K562 (cell line): Measurements from ENCODE around the gene KMT5B. TPM values are rescaled to one million over a fixed set of nuclear protein-coding genes. Genes with fewer than 3 reads are reported as not detected.
A peak's percentile ranks its signal among the peaks of the same experiment; 100 is the strongest.

ENCODE experiments used
- ATF6 ChIP-seq: sonication (generic); formaldehyde crosslinking; IDR thresholded peaks from 2 replicates; pipeline ENCODE4 v1.4.0; 2020; ENCODE audit warnings: mild to moderate bottlenecking, missing genetic modification reagents
- BCOR ChIP-seq: fragments of 450-650 bp; IDR thresholded peaks from 2 replicates; pipeline ENCODE4 v1.6.1; 2016
- CCNT2 ChIP-seq: IDR thresholded peaks from 2 replicates; pipeline ENCODE4 v1.6.1; 2011; ENCODE audit warnings: borderline replicate concordance, low read depth, mild to moderate bottlenecking, moderate library complexity, mixed read lengths, low read length; ENCODE audit not compliant: insufficient read length; ENCODE audit errors: extremely low read depth
- EGR1 ChIP-seq: fragments of 450-650 bp; conservative IDR thresholded peaks from 2 replicates; pipeline ENCODE4 v1.6.1; 2017; ENCODE audit warnings: mild to moderate bottlenecking
- EP400 ChIP-seq: fragments of 450-650 bp; IDR thresholded peaks from 2 replicates; pipeline ENCODE4 v1.6.1; 2017; ENCODE audit warnings: antibody characterized with exemption, mild to moderate bottlenecking, moderate library complexity
- ESRRA ChIP-seq: fragments of 450-650 bp; IDR thresholded peaks from 2 replicates; pipeline ENCODE4 v1.6.1; 2014; ENCODE audit warnings: low read depth, mild to moderate bottlenecking, moderate library complexity, borderline replicate concordance
- FOXK2 ChIP-seq, 2 experiments: fragments of 450-650 bp; IDR thresholded peaks in 1 of 2; conservative IDR thresholded peaks in 1 of 2; 2 replicates each; pipeline ENCODE4 v1.6.1; 2016; ENCODE audit warnings: low read depth in 2 of 2, mild to moderate bottlenecking in 1 of 2
- HIVEP1 ChIP-seq: fragments of 250-450 bp; sonication (Bioruptor Pico); IDR thresholded peaks from 2 replicates; pipeline ENCODE4 v1.4.0; 2020; ENCODE audit warnings: mild to moderate bottlenecking
- HMGXB4 ChIP-seq: sonication (generic); formaldehyde crosslinking; IDR thresholded peaks from 2 replicates; pipeline ENCODE4 v1.8.1; 2023; ENCODE audit warnings: mild to moderate bottlenecking, missing genetic modification reagents
- KDM1A ChIP-seq, 2 experiments: fragments of 450-650 bp; IDR thresholded peaks; 2 replicates each; pipeline ENCODE4 v1.6.1; 2016; ENCODE audit warnings: mild to moderate bottlenecking in 2 of 2
- NBN ChIP-seq: fragments of 450-650 bp; IDR thresholded peaks from 2 replicates; pipeline ENCODE4 v1.6.1; 2016; ENCODE audit warnings: low read depth, mild to moderate bottlenecking
- NONO ChIP-seq, 2 experiments: fragments of 200-400 bp in 1 of 2; fragments of 450-650 bp in 1 of 2; formaldehyde crosslinking in 1 of 2; IDR thresholded peaks; 2 replicates each; pipeline ENCODE4 v1.6.1; 2017; ENCODE audit warnings: low read depth in 2 of 2, mild to moderate bottlenecking in 2 of 2, moderate library complexity in 2 of 2, low read length in 1 of 2
- OTX1 ChIP-seq: fragments of 450-650 bp; formaldehyde crosslinking; IDR thresholded peaks from 2 replicates; pipeline ENCODE4 v1.4.0; 2022; ENCODE audit warnings: mild to moderate bottlenecking
- PCBP2 ChIP-seq: fragments of 200-400 bp; formaldehyde crosslinking; IDR thresholded peaks from 2 replicates; pipeline ENCODE4 v1.6.1; 2018; ENCODE audit warnings: low read length, low read depth, mild to moderate bottlenecking, moderate library complexity; ENCODE audit not compliant: poor library complexity, severe bottlenecking
- RBM15 ChIP-seq: fragments of 200-400 bp; formaldehyde crosslinking; IDR thresholded peaks from 2 replicates; pipeline ENCODE4 v1.6.1; 2018; ENCODE audit warnings: mild to moderate bottlenecking, low read length, moderate library complexity; ENCODE audit not compliant: insufficient read depth
- RFX7 ChIP-seq: fragments of 250-450 bp; sonication (Bioruptor Pico); IDR thresholded peaks from 2 replicates; pipeline ENCODE4 v1.5.1; 2021; ENCODE audit warnings: mild to moderate bottlenecking
- TBP ChIP-seq: optimal IDR thresholded peaks from 2 replicates; pipeline ENCODE3; 2011; ENCODE audit warnings: low read depth, low read length, improper control_type of control experiment
- TFAP4 ChIP-seq: sonication (generic); formaldehyde crosslinking; IDR thresholded peaks from 2 replicates; pipeline ENCODE4 v1.8.0; 2022; ENCODE audit warnings: missing genetic modification reagents, mild to moderate bottlenecking, moderate library complexity, borderline replicate concordance
- TSC22D4 ChIP-seq: fragments of 450-650 bp; IDR thresholded peaks from 2 replicates; pipeline ENCODE4 v1.6.1; 2016; ENCODE audit warnings: missing genetic modification characterization, missing biosample characterization, control low read depth
- ZFP36 ChIP-seq: fragments of 150-350 bp; IDR thresholded peaks from 2 replicates; pipeline ENCODE4 v1.6.1; 2018; ENCODE audit warnings: low read length, low read depth; ENCODE audit not compliant: partially characterized antibody
- ZNF280A ChIP-seq: fragments of 450-650 bp; IDR thresholded peaks from 2 replicates; pipeline ENCODE4 v1.6.1; 2018; ENCODE audit warnings: mild to moderate bottlenecking, low read depth; ENCODE audit not compliant: partially characterized antibody
- ZNF561 ChIP-seq: fragments of 450-650 bp; formaldehyde crosslinking; conservative IDR thresholded peaks from 2 replicates; pipeline ENCODE4 v1.4.0; 2020; ENCODE audit warnings: mild to moderate bottlenecking, moderate library complexity
- ZNF780A ChIP-seq: fragments of 250-450 bp; sonication (Bioruptor Pico); IDR thresholded peaks from 2 replicates; pipeline ENCODE4 v1.5.0; 2021; ENCODE audit warnings: mild to moderate bottlenecking
- polyA plus RNA-seq, 8 experiments: library from polyadenylated mRNA; depleted of rRNA in 4 of 8; stranded (reverse) in 5 of 8; unstranded in 3 of 8; fragments of >200 nt; fragmentation: Nextera tagmentation in 2 of 8; fragmentation: Illumina TruSeq in 1 of 8; extraction: Ambion mirVana in 2 of 8; extraction: Trizol in 1 of 8; gene quantifications; 2 replicates each; pipeline versions ENCODE4 v1.2.1 to v1.2.3, GENCODE V29; 2011 to 2014; ENCODE audit warnings: inconsistent platforms in 1 of 8, missing spikeins in 1 of 8
- total RNA-seq, 7 experiments: library from RNA; depleted of rRNA in 6 of 7; stranded (reverse); fragments of >200 nt in 6 of 7; fragmentation: Illumina TruSeq in 2 of 7; extraction: Trizol in 2 of 7; gene quantifications; 2 replicates each; pipeline versions ENCODE4 v1.2.1 to v1.2.3, GENCODE V29; 2011 to 2021; ENCODE audit warnings: low replicate concordance in 1 of 7

KMT5B gene
- total and polyA plus RNA-seq, 9 of the 15 experiments (the other 6 are each of a cell fraction or from before 2014, with no cell fraction given): 7.3 to 27.3 (median 20.9) TPM

- TF ChIP-seq NONO (IDR thresholded peaks at IDR 0.05; ENCODE audit: low read depth in 2 of 2, low read length in 1 of 2): no peak
- TF ChIP-seq ZNF561: no peak
- TF ChIP-seq BCOR: no peak
- no peak for TF ChIP-seq OTX1 (CRISPR knock-in tag)
- TF ChIP-seq PCBP2: no peak
- no peak for TF ChIP-seq ZNF280A
- TF ChIP-seq EP400: peak; percentile 60; the same call in 1 of the 2 replicates
- TF ChIP-seq ZNF780A (CRISPR knock-in tag): no peak
- 0 out of 2 replicates have a peak, but pooled peaks have one; percentile 52 for TF ChIP-seq HIVEP1 (CRISPR knock-in tag)
- TF ChIP-seq FOXK2 (conservative IDR thresholded peaks at IDR 0.05 in 1 of 2, IDR thresholded peaks at IDR 0.05 in 1 of 2; ENCODE audit: low read depth in 2 of 2): 0 out of 4 replicates have a peak, but pooled peaks of 1 of the 2 experiments have one; percentile 9
- no peak for TF ChIP-seq TFAP4
- 0 out of 4 replicates have a peak, but pooled peaks have one; percentile 22 to 47 for TF ChIP-seq KDM1A (IDR thresholded peaks at IDR 0.05)
- TF ChIP-seq RFX7 (CRISPR knock-in tag): no peak
- TF ChIP-seq ZFP36: no peak
- TF ChIP-seq EGR1: peak; percentile 39
- no peak for TF ChIP-seq ESRRA
- no peak for TF ChIP-seq ATF6 (CRISPR knock-in tag)
- TF ChIP-seq NBN: no peak
- TF ChIP-seq TBP: peak; percentile 58
- TF ChIP-seq CCNT2: no peak
- TF ChIP-seq HMGXB4 (CRISPR knock-in tag): no peak
- no peak for TF ChIP-seq TSC22D4
- TF ChIP-seq RBM15: no peak
Observed at GRCh38 chr11:68128682-68129327, 84.3 kb downstream of the KMT5B start (continued).
